Measurements from ENCODE around the gene KRTAP21-3. TPM values are rescaled to one million over a fixed set of nuclear protein-coding genes. Genes with fewer than 3 reads are reported as not detected.
"Not testable (repeated sequence)": the region's sequence is repeated elsewhere in the genome, so short reads cannot be mapped to it uniquely, and the experiment has no call there.

KRTAP21-3 gene
- total and polyA plus RNA-seq, 2 experiments from 2014 or later = not detected

GRCh38 chr21:30755328-30755727 lies 36.8 kb upstream of the KRTAP21-3 start, which contains the start of gene KRTAP21-1:
TSS of gene KRTAP21-1 (minus strand) at chr21:30755428. CDS start at chr21:30755378, 50 bp downstream.
- DNase-seq (ENCODE audit: low spot score); H3K27ac Mint-ChIP-seq; H4K20me1 ChIP-seq (replicated peaks; ENCODE audit: insufficient read depth); H3K27ac ChIP-seq (ENCODE audit: low read depth); H3K79me2 ChIP-seq (replicated peaks; ENCODE audit: insufficient read depth); H3K4me2 ChIP-seq; H3F3A ChIP-seq (replicated peaks; ENCODE audit: low read depth); H3K4me1 Mint-ChIP-seq; H3K4me1 ChIP-seq (ENCODE audit: insufficient read depth); H3K4me3 ChIP-seq; H3K9me3 Mint-ChIP-seq; H3K9me2 ChIP-seq (ENCODE audit: insufficient read depth); H2AFZ ChIP-seq; ATAC-seq; H3K4me3 Mint-ChIP-seq; H3K27me3 Mint-ChIP-seq (ENCODE audit: insufficient read depth, low read depth, poor library complexity); H3K27me3 ChIP-seq (ENCODE audit: insufficient read depth); H3K36me3 ChIP-seq (ENCODE audit: insufficient read depth); H3K36me3 Mint-ChIP-seq (ENCODE audit: low read depth): not testable (repeated sequence)

- Histone ChIP-seq H3K27ac (ENCODE audit: low read depth) (no peak within 1 kb of the TSS), H3K4me2 (no peak within 1 kb of the TSS), H2AFZ (no peak within 1 kb of the TSS), H3K4me3 (no peak within 1 kb of the TSS), H3K4me1 (ENCODE audit: insufficient read depth) (no peaks in the 10 kb centered on the region), H3F3A (replicated peaks; ENCODE audit: low read depth) (no peaks in the 10 kb centered on the region), H3K27me3 (ENCODE audit: insufficient read depth) (no peaks in the 10 kb centered on the region), H3K36me3 (ENCODE audit: insufficient read depth) (no peaks in the 10 kb centered on the region), H3K9me2 (ENCODE audit: insufficient read depth) (no peaks in the 10 kb centered on the region; the same call in 1 of the 2 replicates), H4K20me1 (replicated peaks; ENCODE audit: insufficient read depth) (no peaks in the 10 kb centered on the region), H3K79me2 (replicated peaks; ENCODE audit: insufficient read depth) (no peaks in the 10 kb centered on the region)
- Mint-ChIP-seq H3K4me1 (no peaks in the 10 kb centered on the region), H3K27me3 (ENCODE audit: insufficient read depth, low read depth, poor library complexity) (peaks cover 3% of the 10 kb centered on the region), H3K9me3 (no peaks in the 10 kb centered on the region), H3K4me3 (no peak within 1 kb of the TSS), H3K36me3 (ENCODE audit: low read depth) (no peaks in the 10 kb centered on the region), H3K27ac (no peak within 1 kb of the TSS)
- DNase-seq (ENCODE audit: low spot score) (no peak), ATAC-seq (no peak)
- TF ChIP-seq POLR2AphosphoS5 (IDR thresholded peaks at IDR 0.05; ENCODE audit: low read depth) (no peak), STAT1 (IDR thresholded peaks at IDR 0.05; ENCODE audit: unreplicated experiment) (no peak), ETS1 (IDR thresholded peaks at IDR 0.05) (no peak), REST (IDR thresholded peaks at IDR 0.05; ENCODE audit: unreplicated experiment) (no peak), EZH2 (IDR thresholded peaks at IDR 0.05; ENCODE audit: low read depth, unreplicated experiment) (no peak), CTCF (conservative IDR thresholded peaks at IDR 0.05; ENCODE audit: low read depth in 2 of 2) (no peak), CREB1 (CRISPR knock-in tag; IDR thresholded peaks at IDR 0.05; ENCODE audit: low read depth) (no peak), JUNB (IDR thresholded peaks at IDR 0.05; ENCODE audit: unreplicated experiment) (no peak), EZH2phosphoT487 (IDR thresholded peaks at IDR 0.05; ENCODE audit: unreplicated experiment) (no peak), ZNF331 (CRISPR knock-in tag; IDR thresholded peaks at IDR 0.05; ENCODE audit: low read depth) (no peak), ZNF114 (CRISPR knock-in tag; IDR thresholded peaks at IDR 0.05) (no peak), NANOG (IDR thresholded peaks at IDR 0.05; ENCODE audit: borderline replicate concordance) (no peak)
These were observed 28.6 kb upstream of the KRTAP21-3 start, which contains the start of gene KRTAP21-2 for GRCh38 chr21:30747159-30747558. TSS of gene KRTAP21-2 (minus strand) at chr21:30747259. CDS start at chr21:30747202, 57 bp downstream.
